OCI-LY7 (cell line): Measurements from ENCODE around the gene EPHA3.

Source experiments
- EZH2phosphoT487 ChIP-seq: fragments of 200-600 bp; sonication (generic); IDR thresholded peaks from 2 replicates; pipeline ENCODE4 v1.6.1; 2018; ENCODE audit warnings: low read depth, borderline replicate concordance, mild to moderate bottlenecking, mixed run types, antibody characterized with exemption, low read length, moderate library complexity, mixed read lengths
- TF ChIP-seq, protein P1 (sequence below): fragments of 200-600 bp; sonication (generic); conservative IDR thresholded peaks from 2 replicates; pipeline ENCODE4 v1.5.1; 2014; ENCODE audit warnings: mild to moderate bottlenecking, antibody characterized with exemption, low read length, moderate library complexity, mixed read lengths

DNA sequence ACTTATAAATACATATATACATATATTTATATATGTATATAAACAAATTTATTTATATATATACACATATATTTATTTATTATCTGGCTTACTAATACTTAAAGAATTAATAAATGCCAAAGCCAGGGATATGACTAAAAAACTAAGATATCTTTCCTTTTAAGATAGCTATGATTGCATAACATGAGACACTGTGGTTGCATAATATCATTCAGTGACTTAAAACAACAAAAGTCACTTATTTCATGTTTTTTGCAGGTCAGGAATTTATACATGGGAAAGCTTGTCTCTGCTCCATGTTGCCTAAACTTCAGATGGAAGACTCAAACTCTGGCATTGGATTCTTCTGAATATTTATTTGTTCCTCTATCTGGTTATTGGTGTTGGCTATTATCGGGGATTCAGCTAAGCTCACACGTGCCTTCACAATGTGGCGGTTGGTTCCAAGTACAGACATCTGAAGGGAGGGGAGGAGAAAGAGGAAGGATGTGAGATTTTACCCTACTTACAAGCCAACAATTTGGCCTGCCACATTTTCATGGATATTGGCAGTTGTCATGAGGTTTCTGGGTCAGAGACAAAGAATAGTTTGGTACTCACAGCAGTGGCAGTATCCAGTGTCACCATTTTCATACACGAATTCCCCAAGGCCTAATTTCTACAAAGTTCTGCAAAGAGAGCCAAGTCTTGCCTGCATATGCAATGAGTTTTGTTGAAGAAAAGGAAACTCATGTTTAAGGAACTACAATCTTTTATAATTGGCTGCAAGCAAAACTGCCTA, 381.6 kb downstream of the EPHA3 start:
- TF ChIP-seq, protein P1, sequence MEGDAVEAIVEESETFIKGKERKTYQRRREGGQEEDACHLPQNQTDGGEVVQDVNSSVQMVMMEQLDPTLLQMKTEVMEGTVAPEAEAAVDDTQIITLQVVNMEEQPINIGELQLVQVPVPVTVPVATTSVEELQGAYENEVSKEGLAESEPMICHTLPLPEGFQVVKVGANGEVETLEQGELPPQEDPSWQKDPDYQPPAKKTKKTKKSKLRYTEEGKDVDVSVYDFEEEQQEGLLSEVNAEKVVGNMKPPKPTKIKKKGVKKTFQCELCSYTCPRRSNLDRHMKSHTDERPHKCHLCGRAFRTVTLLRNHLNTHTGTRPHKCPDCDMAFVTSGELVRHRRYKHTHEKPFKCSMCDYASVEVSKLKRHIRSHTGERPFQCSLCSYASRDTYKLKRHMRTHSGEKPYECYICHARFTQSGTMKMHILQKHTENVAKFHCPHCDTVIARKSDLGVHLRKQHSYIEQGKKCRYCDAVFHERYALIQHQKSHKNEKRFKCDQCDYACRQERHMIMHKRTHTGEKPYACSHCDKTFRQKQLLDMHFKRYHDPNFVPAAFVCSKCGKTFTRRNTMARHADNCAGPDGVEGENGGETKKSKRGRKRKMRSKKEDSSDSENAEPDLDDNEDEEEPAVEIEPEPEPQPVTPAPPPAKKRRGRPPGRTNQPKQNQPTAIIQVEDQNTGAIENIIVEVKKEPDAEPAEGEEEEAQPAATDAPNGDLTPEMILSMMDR = no peak
- no peak for TF ChIP-seq EZH2phosphoT487
